Fibroblast of lung (primary cell): ENCODE results near the gene PIEZO2.

Experiments
- CTCF ChIP-seq, 2 donors: IDR thresholded peaks in 1 of 2; conservative IDR thresholded peaks in 1 of 2; 1 replicate in 1 of 2; 2 replicates in 1 of 2; pipeline ENCODE4 v1.5.1; 2011 to 2012; ENCODE audit warnings: low read length in 2 of 2, control low read depth in 1 of 2, inconsistent platforms in 1 of 2, low read depth in 1 of 2, mild to moderate bottlenecking in 1 of 2
- EZH2 ChIP-seq: IDR thresholded peaks from 2 replicates; pipeline ENCODE4 v1.5.1; 2012; ENCODE audit warnings: low read length, control low read depth, mild to moderate bottlenecking; ENCODE audit errors: missing control alignments

GRCh38 chr18:10913919-10914318 is 235.4 kb downstream of the PIEZO2 start:
- no peak for TF ChIP-seq CTCF (conservative IDR thresholded peaks at IDR 0.05 in 1 of 2, IDR thresholded peaks at IDR 0.05 in 1 of 2; ENCODE audit: low read depth in 1 of 2, low read length in 2 of 2)
- TF ChIP-seq EZH2 = no peak
